GM12878 (cell line): ENCODE data around the gene IFT52.

ENCODE experiments used
- CEBPB ChIP-seq, 2 experiments: fragments of 150-350 bp in 1 of 2; IDR thresholded peaks; 2 replicates each; pipeline ENCODE4 v1.6.1; 2012 to 2014; ENCODE audit warnings: low read depth in 2 of 2, low read length in 2 of 2, borderline replicate concordance in 1 of 2, inconsistent platforms in 1 of 2
- CHD4 ChIP-seq: fragments of 200-600 bp; sonication (generic); IDR thresholded peaks from 2 replicates; pipeline ENCODE4 v1.6.1; 2016; ENCODE audit warnings: mild to moderate bottlenecking
- CTCF ChIP-seq, 3 experiments: IDR thresholded peaks in 2 of 3; conservative IDR thresholded peaks in 1 of 3; 2 replicates each; pipeline ENCODE4 v1.5.1; 2011; ENCODE audit warnings: low read depth in 3 of 3, low read length in 3 of 3, mild to moderate bottlenecking in 3 of 3, control low read depth in 2 of 3, moderate library complexity in 2 of 3, inconsistent platforms in 1 of 3, mixed read lengths in 1 of 3; ENCODE audit not compliant: control insufficient read depth in 2 of 3, insufficient read depth in 1 of 3; ENCODE audit errors: extremely low read depth in 1 of 3
- EP300 ChIP-seq, 2 experiments: fragments of 150-350 bp in 1 of 2; IDR thresholded peaks; 2 replicates each; pipeline ENCODE4 v1.6.1; 2011 to 2012; ENCODE audit warnings: low read depth in 2 of 2, low read length in 2 of 2, borderline replicate concordance in 1 of 2, improper control_type of control experiment in 1 of 2, inconsistent platforms in 1 of 2; ENCODE audit not compliant: control insufficient read depth in 1 of 2
- FOS ChIP-seq: IDR thresholded peaks from 3 replicates; pipeline ENCODE4 v1.6.1; 2011; ENCODE audit warnings: borderline replicate concordance; ENCODE audit not compliant: insufficient read length; ENCODE audit errors: extremely low read depth
- FOXK2 ChIP-seq: fragments of 450-650 bp; IDR thresholded peaks from 2 replicates; pipeline ENCODE4 v1.6.1; 2017; ENCODE audit warnings: mild to moderate bottlenecking, moderate library complexity
- MXI1 ChIP-seq: fragments of 150-350 bp; IDR thresholded peaks from 2 replicates; pipeline ENCODE4 v1.6.1; 2011; ENCODE audit warnings: low read depth, mild to moderate bottlenecking, inconsistent platforms, low read length, improper control_type of control experiment
- MYC ChIP-seq: IDR thresholded peaks from 2 replicates; pipeline ENCODE4 v1.6.1; 2011; ENCODE audit warnings: mild to moderate bottlenecking, low read length, moderate library complexity, inconsistent platforms; ENCODE audit not compliant: insufficient read depth, insufficient replicate concordance, insufficient read length, severe bottlenecking
- SMC3 ChIP-seq: IDR thresholded peaks from 2 replicates; pipeline ENCODE4 v1.6.1; 2011; ENCODE audit warnings: low read length, improper control_type of control experiment, borderline replicate concordance
- ZBTB11 ChIP-seq: fragments of 450-650 bp; formaldehyde crosslinking; IDR thresholded peaks from 2 replicates; pipeline ENCODE4 v1.5.0; 2022; ENCODE audit warnings: mild to moderate bottlenecking, missing genetic modification characterization
- ZNF274 ChIP-seq: IDR thresholded peaks from one replicate; pipeline ENCODE4 v1.8.0; 2011; ENCODE audit not compliant: insufficient read length, insufficient read depth
- ZNF384 ChIP-seq: IDR thresholded peaks from 2 replicates; pipeline ENCODE4 v1.6.1; 2012; ENCODE audit warnings: low read depth, mild to moderate bottlenecking, low read length, improper control_type of control experiment, borderline replicate concordance

- TF ChIP-seq MYC = no peak
- TF ChIP-seq SMC3 = no peak
- no peak for TF ChIP-seq CEBPB (IDR thresholded peaks at IDR 0.05; ENCODE audit: borderline replicate concordance in 1 of 2, low read depth in 2 of 2, low read length in 2 of 2)
- no peak for TF ChIP-seq ZNF274
- TF ChIP-seq EP300 (IDR thresholded peaks at IDR 0.05; ENCODE audit: borderline replicate concordance in 1 of 2, control insufficient read depth in 1 of 2, low read depth in 2 of 2, low read length in 2 of 2) = no peak
- no peak for TF ChIP-seq ZNF384
- TF ChIP-seq CHD4 = no peak
- no peak for TF ChIP-seq FOS
- TF ChIP-seq ZBTB11 (CRISPR knock-in tag) = no peak
- no peak for TF ChIP-seq FOXK2
- TF ChIP-seq CTCF (IDR thresholded peaks at IDR 0.05 in 2 of 3, conservative IDR thresholded peaks at IDR 0.05 in 1 of 3; ENCODE audit: control insufficient read depth in 2 of 3, extremely low read depth in 1 of 3, insufficient read depth in 1 of 3, low read depth in 3 of 3, low read length in 3 of 3) = no peak
- TF ChIP-seq MXI1 = no peak
These were observed 42.4 kb upstream of the IFT52 start for GRCh38 chr20:43548273-43548880.
